NT2/D1 (cell line): Measurements from ENCODE around the gene BCAM.

Experiments used
- YY1 ChIP-seq: IDR thresholded peaks from 2 replicates; pipeline ENCODE4 v1.6.1; 2011; ENCODE audit not compliant: insufficient read length, insufficient read depth
- ZNF274 ChIP-seq: IDR thresholded peaks from 2 replicates; pipeline ENCODE4 v1.6.1; 2011; ENCODE audit warnings: mild to moderate bottlenecking, low read depth, low read length

GRCh38 chr19:44808463-44809371 lies at the start of gene BCAM:
- TF ChIP-seq ZNF274 (no peak), YY1 (no peak)
